ENCODE results near the gene DHDH.

The DHDH gene

DNA sequence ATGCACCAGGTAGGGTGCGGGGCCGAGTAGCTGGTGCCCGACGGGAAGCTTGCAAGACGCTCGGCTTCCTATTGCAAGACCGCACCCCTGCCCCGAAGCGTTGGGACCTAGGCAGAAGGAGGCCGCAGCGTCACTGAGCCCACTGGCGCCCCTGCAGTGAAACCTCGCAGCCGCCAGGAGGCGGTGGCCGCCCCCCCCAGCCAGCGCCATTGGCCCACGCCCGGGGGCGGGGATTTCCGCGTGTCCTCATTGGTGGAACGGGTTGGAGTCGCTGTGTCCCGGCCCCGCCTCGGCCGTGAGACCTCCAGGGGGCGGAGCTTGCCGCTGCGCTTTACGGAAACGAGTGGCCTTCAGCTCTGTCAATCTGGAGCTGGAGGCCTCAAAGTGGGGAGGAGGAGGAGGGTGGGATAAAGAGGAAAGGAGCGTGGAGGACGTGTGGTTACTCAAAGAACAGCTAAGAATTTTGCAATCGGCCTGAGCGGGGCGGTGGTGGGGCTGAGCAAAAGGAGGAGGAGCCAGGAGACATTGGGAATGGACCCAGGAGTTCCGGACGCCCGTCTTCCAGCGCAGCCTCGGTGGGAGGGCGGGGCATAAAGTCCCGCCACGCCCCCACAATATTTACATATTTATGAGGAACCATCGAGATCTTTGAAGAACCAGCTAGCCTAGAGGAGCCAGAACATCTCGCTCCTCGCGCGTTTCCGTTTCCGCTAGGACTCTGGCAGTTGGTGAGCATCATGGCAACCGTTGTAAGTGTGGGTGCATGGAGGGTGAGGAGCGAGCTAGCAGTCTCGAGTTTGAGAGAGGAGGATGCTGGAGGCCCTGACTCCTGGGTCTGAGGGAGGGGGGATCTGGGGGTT lies 59.9 kb downstream of the DHDH start, which contains the start of the genes GYS1 and RUVBL2:
GYS1 (minus strand) TSS at position 135 of the 860 bp plus-strand sequence. CDS start 197 bp downstream, outside the sequence.
RUVBL2 (plus strand) TSS at position 713 of the 860 bp plus-strand sequence; CDS start at position 738, 25 bp downstream.
- DNase-seq = peak; percentile 99 to 100

DNA sequence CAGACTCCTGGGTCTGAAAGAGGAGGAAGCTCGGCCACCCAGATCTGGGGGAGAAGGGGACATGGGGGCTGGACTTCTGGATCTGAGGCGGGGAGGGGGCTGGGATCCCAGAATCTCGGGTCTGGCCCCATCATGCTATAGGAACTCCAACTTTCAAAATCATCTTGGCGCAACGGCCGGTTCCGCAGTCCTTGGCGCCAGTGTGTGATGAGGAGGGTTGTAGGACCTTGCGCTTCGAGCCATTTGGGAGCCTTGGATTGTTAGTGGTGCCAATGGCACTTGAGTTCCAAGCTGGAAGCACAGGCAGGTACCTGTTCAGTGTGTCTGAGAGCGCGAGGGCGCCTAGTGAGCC lies 60.5 kb downstream of the DHDH start:
- no peak for DNase-seq

Data from NCI-H524 (cell line).